ENCODE data around the gene CHL1. TPM values are rescaled to one million over a fixed set of nuclear protein-coding genes. Genes with fewer than 3 reads are reported as not detected.

Gene CHL1
- total RNA-seq, 4 donors from 2014 or later, result 3.7 to 44.3 (median 23.4) TPM

- Histone ChIP-seq H3K36me3 (no peaks in the 10 kb centered on the region), H3K4me1 (peaks cover 0 to 31% (median 6%) of the 10 kb centered on the region in 3 donors), H3K4me3 (no peak overlapping the region), H3K27ac (no peak overlapping the region), H3K9me3 (no peaks in the 10 kb centered on the region), H3K27me3 (no peaks in the 10 kb centered on the region)
- no peak for TF ChIP-seq POLR2A (IDR thresholded peaks at IDR 0.05)
- TF ChIP-seq CTCF (IDR thresholded peaks at IDR 0.05), result no peak
- intact Hi-C loops (cut with DNase I), result no loop called here
- DNase-seq, result no peak
Measured at GRCh38 chr3:291028-291427, 94.5 kb downstream of the CHL1 start.

GRCh38 chr3:291646-292436 is 95.3 kb downstream of the CHL1 start:
- no peaks in the 10 kb centered on the region for H3K27me3 ChIP-seq
- TF ChIP-seq CTCF (IDR thresholded peaks at IDR 0.05) (no peak), POLR2A (IDR thresholded peaks at IDR 0.05) (no peak)
- 33 to 42% methylated on average over 5 of the region's 5 CpGs for WGBS, 2 donors
- peaks cover 0 to 31% (median 6%) of the 10 kb centered on the region in 3 donors for H3K4me1 ChIP-seq
- no peaks in the 10 kb centered on the region for H3K9me3 ChIP-seq
- intact Hi-C loops (cut with DNase I), result no loop called here
- DNase-seq, result no peak
- no peak overlapping the region for H3K27ac ChIP-seq
- no peak overlapping the region for H3K4me3 ChIP-seq
- no peaks in the 10 kb centered on the region for H3K36me3 ChIP-seq

- Histone ChIP-seq H3K4me3 (no peak overlapping the region), H3K36me3 (no peaks in the 10 kb centered on the region), H3K27ac (peak overlapping the region in 2 of 4 donors; percentile 14 to 44), H3K27me3 (peaks cover 0 to under 1% (median 0%) of the 10 kb centered on the region in 4 donors), H3K9me3 (no peaks in the 10 kb centered on the region), H3K4me1 (peaks cover 0 to 31% (median 6%) of the 10 kb centered on the region in 3 donors)
- intact Hi-C loops (cut with DNase I), result no loop called here
- DNase-seq, result no peak
- TF ChIP-seq POLR2A (IDR thresholded peaks at IDR 0.05) (no peak), CTCF (IDR thresholded peaks at IDR 0.05) (no peak)
- 33 to 57% methylated on average over 8 of the region's 8 CpGs for WGBS, 2 donors
Measured at GRCh38 chr3:294096-294495, 97.5 kb downstream of the CHL1 start.

GRCh38 chr3:294581-294980 is 98.0 kb downstream of the CHL1 start:
- intact Hi-C loops (cut with DNase I), result no loop called here
- Histone ChIP-seq H3K27me3 (peaks cover 0 to 5% (median 0%) of the 10 kb centered on the region in 4 donors), H3K4me1 (peaks cover 0 to 31% (median 6%) of the 10 kb centered on the region in 3 donors), H3K4me3 (no peak overlapping the region), H3K9me3 (no peaks in the 10 kb centered on the region), H3K27ac (peak overlapping the region in 2 of 4 donors; percentile 19 to 44), H3K36me3 (no peaks in the 10 kb centered on the region)
- WGBS, 2 donors, result 45 to 59% methylated on average over 2 of the region's 2 CpGs
- TF ChIP-seq POLR2A (IDR thresholded peaks at IDR 0.05) (no peak), CTCF (IDR thresholded peaks at IDR 0.05) (no peak)
- no peak for DNase-seq

- intact Hi-C loops (cut with DNase I), result no loop called here
- 29 to 32% methylated on average over 3 of the region's 3 CpGs for WGBS, 2 donors
- Histone ChIP-seq H3K27me3 (peaks cover 0 to 7% (median 0%) of the 10 kb centered on the region in 4 donors), H3K9me3 (no peaks in the 10 kb centered on the region), H3K4me3 (no peak overlapping the region), H3K27ac (peak overlapping the region in 1 of 4 donors; percentile 19), H3K36me3 (no peaks in the 10 kb centered on the region), H3K4me1 (peaks cover 0 to 31% (median 6%) of the 10 kb centered on the region in 3 donors)
- no peak for DNase-seq
- TF ChIP-seq CTCF (IDR thresholded peaks at IDR 0.05) (no peak), POLR2A (IDR thresholded peaks at IDR 0.05) (no peak)
Measured at GRCh38 chr3:295166-295565, 98.6 kb downstream of the CHL1 start.

Data from esophagus squamous epithelium (tissue), 5 donors.